ENCODE measurements around the gene CLEC2D.
A peak's percentile ranks its signal among the peaks of the same experiment; 100 is the strongest.
"Not testable (repeated sequence)": the region's sequence is repeated elsewhere in the genome, so short reads cannot be mapped to it uniquely, and the experiment has no call there.

Gene CLEC2D

GRCh38 chr12:9725213-9725870 is 55.8 kb downstream of the CLEC2D start:
- FAIRE-seq, result no peak

GRCh38 chr12:9727813-9728212 is 58.3 kb downstream of the CLEC2D start:
- no peak for DNase-seq (ENCODE audit: low spot score)
- FAIRE-seq, result no peak

More at GRCh38 chr12:9725213-9725870, 55.8 kb downstream of the CLEC2D start:
- no peak for DNase-seq (ENCODE audit: low spot score)

- no peak for FAIRE-seq
- no peak for DNase-seq (ENCODE audit: low spot score)
These were observed 59.6 kb downstream of the CLEC2D start for GRCh38 chr12:9729082-9729481.

- FAIRE-seq (no peak), DNase-seq (ENCODE audit: low spot score) (no peak)
These were observed 60.5 kb downstream of the CLEC2D start for GRCh38 chr12:9730011-9730410.

- FAIRE-seq (no peak), DNase-seq (ENCODE audit: low spot score) (no peak)
These were observed 61.1 kb downstream of the CLEC2D start for GRCh38 chr12:9730591-9730990.

- FAIRE-seq (no peak), DNase-seq (ENCODE audit: low spot score) (no peak)
These were observed 61.9 kb downstream of the CLEC2D start for GRCh38 chr12:9731393-9731792.

GRCh38 chr12:9731797-9732196 is 62.3 kb downstream of the CLEC2D start:
- DNase-seq (ENCODE audit: low spot score) (no peak), FAIRE-seq (no peak)

GRCh38 chr12:9732921-9733461 is 63.5 kb downstream of the CLEC2D start, which contains the start of gene CLECL1:
TSS of gene CLECL1 (minus strand) at chr12:9733097.
- FAIRE-seq (no peak), DNase-seq (ENCODE audit: low spot score) (no peak)

- FAIRE-seq, result no peak
- no peak for DNase-seq (ENCODE audit: low spot score)
These were observed 66.1 kb downstream of the CLEC2D start for GRCh38 chr12:9735601-9736000.

GRCh38 chr12:9736936-9737705 is 67.6 kb downstream of the CLEC2D start:
- no peak for FAIRE-seq
- DNase-seq (ENCODE audit: low spot score), result no peak

- DNase-seq (ENCODE audit: low spot score); FAIRE-seq: not testable (repeated sequence)
These were observed 69.4 kb downstream of the CLEC2D start for GRCh38 chr12:9738905-9739304.

- not testable (repeated sequence) for DNase-seq (ENCODE audit: low spot score); FAIRE-seq
These were observed 70.0 kb downstream of the CLEC2D start for GRCh38 chr12:9739404-9740105.

- no peak for DNase-seq (ENCODE audit: low spot score)
- no peak for FAIRE-seq
These were observed 70.7 kb downstream of the CLEC2D start for GRCh38 chr12:9740106-9740750.

GRCh38 chr12:9741726-9742125 is 72.2 kb downstream of the CLEC2D start:
- DNase-seq (ENCODE audit: low spot score) (no peak), FAIRE-seq (no peak)

- FAIRE-seq (no peak), DNase-seq (ENCODE audit: low spot score) (no peak)
These were observed 73.1 kb downstream of the CLEC2D start for GRCh38 chr12:9742661-9743060.

- FAIRE-seq, result no peak
- DNase-seq (ENCODE audit: low spot score), result peak; percentile 23
These were observed 75.7 kb downstream of the CLEC2D start for GRCh38 chr12:9745199-9745598.
